ENCODE results near the gene DHX38. TPM values are rescaled to one million over a fixed set of nuclear protein-coding genes. Genes with fewer than 3 reads are reported as not detected.

DHX38 gene
- total RNA-seq, 3 donors from 2014 or later = 56.0 to 75.9 (median 62.7) TPM

DNA sequence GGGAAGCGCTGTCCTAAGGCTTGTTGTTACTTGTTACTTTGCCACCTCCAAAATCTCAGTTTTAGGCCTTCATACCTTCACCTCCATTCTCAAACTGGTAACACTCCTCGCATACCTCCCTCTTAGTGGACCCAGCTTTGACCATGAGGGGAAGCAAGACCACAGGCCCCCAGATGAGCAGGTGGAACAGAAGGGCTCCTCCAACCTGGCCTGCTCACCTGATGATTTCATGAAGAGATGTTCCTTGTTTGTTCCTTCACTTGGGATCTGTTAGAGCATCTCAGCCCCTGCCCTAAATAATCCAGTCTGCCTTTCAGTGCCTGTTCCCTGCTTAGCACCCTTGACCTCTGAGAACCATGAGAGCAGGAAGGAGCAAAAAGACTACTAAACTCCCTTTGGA is 28.7 kb downstream of the DHX38 start:
- intact Hi-C loops (cut with DNase I, micrococcal nuclease) = no loop called here
- no peak for DNase-seq

DNA sequence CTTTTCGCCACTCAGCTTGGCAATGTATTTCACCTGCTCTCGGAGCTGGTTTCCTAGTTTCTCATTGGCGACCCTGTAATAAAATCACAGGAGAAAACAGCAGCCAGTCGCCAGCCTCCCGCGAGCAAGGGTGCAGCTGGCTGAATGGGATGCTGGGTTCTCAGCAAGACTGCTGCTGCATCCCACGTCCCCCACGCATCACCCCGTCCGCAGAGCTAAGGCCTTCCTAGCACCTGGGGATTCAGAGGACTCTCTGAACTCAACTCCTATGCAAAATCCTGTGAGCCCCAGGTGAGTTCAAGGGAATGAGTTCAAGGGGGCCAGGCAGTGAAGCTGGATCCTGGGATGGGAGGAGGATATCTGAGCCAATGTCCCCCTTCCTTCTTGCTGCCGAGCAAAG is 29.3 kb downstream of the DHX38 start:
- intact Hi-C loops (cut with DNase I, micrococcal nuclease) = no loop called here
- H3K9me3 ChIP-seq = no peaks in the 10 kb centered on the region
- DNase-seq (no peak), ATAC-seq (no peak)
- TF ChIP-seq, protein P1, sequence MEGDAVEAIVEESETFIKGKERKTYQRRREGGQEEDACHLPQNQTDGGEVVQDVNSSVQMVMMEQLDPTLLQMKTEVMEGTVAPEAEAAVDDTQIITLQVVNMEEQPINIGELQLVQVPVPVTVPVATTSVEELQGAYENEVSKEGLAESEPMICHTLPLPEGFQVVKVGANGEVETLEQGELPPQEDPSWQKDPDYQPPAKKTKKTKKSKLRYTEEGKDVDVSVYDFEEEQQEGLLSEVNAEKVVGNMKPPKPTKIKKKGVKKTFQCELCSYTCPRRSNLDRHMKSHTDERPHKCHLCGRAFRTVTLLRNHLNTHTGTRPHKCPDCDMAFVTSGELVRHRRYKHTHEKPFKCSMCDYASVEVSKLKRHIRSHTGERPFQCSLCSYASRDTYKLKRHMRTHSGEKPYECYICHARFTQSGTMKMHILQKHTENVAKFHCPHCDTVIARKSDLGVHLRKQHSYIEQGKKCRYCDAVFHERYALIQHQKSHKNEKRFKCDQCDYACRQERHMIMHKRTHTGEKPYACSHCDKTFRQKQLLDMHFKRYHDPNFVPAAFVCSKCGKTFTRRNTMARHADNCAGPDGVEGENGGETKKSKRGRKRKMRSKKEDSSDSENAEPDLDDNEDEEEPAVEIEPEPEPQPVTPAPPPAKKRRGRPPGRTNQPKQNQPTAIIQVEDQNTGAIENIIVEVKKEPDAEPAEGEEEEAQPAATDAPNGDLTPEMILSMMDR (IDR thresholded peaks at IDR 0.05) = no peak
- H3K4me1 ChIP-seq (ENCODE audit: low read depth) = peaks cover 9% of the 10 kb centered on the region
- no peak overlapping the region for H3K4me3 ChIP-seq
- H3K36me3 ChIP-seq (ENCODE audit: low read depth) = no peaks in the 10 kb centered on the region

More for the DNA sequence above, 28.7 kb downstream of the DHX38 start:
- H3K4me3 ChIP-seq = no peak overlapping the region
- no peaks in the 10 kb centered on the region for H3K36me3 ChIP-seq (ENCODE audit: low read depth)
- TF ChIP-seq, protein P1 (IDR thresholded peaks at IDR 0.05) = no peak
- H3K4me1 ChIP-seq (ENCODE audit: low read depth) = peaks cover 9% of the 10 kb centered on the region
- H3K9me3 ChIP-seq = no peaks in the 10 kb centered on the region
- no peak for ATAC-seq

DNA sequence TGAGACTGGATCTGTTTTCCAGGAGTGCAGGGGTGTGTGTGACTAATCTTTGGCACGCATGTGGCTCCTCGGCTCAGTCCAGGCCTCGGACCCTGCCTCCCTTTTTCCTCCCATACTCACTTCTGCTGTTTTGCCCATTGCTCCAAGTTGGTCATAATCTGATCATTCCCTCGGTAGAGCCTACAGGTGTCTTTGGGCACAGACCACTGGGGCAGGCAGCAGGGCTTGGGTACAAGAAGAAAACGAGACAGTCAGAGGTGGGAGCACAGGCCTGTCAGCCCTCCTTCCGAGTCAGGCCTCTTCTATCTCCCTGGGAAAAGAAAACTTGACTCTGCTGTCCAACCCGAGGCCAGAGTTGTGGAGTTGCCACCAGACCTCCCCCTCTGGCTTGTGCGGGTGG is 29.8 kb downstream of the DHX38 start:
- Histone ChIP-seq H3K4me3 (no peak overlapping the region), H3K36me3 (ENCODE audit: low read depth) (no peaks in the 10 kb centered on the region), H3K4me1 (ENCODE audit: low read depth) (peaks cover 9% of the 10 kb centered on the region), H3K9me3 (no peaks in the 10 kb centered on the region)
- DNase-seq = no peak
- ATAC-seq = no peak
- intact Hi-C loops (cut with DNase I, micrococcal nuclease) = no loop called here
- TF ChIP-seq, protein P1 (IDR thresholded peaks at IDR 0.05) = no peak

DNA sequence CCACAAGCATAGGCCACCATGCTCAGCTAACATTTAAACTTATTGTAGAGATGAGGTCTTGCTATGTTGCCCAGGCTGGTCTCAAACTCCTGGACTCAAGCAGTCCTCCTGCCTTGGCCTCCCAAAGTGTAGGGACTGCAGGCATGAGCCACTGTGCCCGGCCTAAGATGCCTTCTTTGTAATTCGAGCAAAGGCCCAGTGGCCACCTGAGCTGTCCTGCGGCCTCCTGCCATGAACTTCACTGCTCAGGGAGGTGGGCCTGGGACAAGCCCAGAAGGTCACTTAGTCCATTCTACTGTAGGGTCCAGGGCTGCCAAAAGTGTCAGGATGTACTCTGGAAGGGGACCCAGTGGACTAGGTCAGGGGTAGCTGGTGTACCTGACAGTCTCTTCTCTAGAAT is 30.5 kb downstream of the DHX38 start:
- Histone ChIP-seq H3K9me3 (no peaks in the 10 kb centered on the region), H3K4me3 (no peak overlapping the region), H3K4me1 (ENCODE audit: low read depth) (peaks cover 9% of the 10 kb centered on the region), H3K36me3 (ENCODE audit: low read depth) (no peaks in the 10 kb centered on the region)
- TF ChIP-seq, protein P1 (IDR thresholded peaks at IDR 0.05) = no peak
- ATAC-seq (no peak), DNase-seq (no peak)
- intact Hi-C loops (cut with DNase I, micrococcal nuclease) = no loop called here

DNA sequence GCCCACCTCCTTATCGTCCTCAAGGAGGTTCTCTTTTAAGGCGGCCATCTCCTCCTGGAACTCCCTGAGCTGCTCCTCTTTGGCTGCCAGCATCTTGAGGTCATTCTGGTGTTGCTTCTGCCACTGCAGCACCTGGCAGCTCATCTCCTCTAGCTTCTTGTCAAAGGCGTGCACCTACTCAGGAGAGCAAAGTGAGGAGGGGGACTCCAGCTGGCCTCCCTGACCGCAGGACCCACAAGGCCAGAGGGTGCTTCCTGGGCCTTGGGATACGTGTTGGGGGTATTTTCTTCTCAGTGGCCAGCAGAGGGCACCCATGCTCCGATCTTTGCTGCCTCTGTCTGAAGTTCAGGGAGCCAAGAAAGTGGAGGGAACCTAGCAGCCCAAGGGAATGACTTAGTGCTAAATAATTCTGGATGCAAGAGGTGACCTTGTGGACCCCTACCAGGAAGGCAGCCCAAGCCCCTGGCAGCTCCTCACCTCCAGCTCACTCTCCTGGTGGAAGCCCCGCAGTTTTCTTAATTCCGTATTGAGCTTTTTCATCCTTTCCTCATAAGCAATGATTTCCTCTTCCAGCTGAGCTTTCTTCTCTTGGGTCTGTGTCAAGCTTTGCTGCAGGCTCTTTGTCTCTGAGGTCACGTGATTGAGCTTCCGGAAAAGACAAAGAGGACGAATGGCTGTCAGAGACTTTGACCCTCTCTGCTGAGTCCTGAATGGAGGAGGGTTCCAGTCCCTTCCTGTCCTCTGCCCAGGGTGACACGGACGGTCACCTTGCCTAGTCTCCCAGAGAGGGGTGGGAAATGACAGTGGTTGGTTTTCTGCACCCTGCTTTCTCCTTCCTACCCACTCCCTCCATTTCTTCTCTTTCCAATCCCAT is 31.4 kb downstream of the DHX38 start:
- ATAC-seq (peak; percentile 90), DNase-seq (peak; percentile 47 to 84 (median 69))
- H3K4me1 ChIP-seq (ENCODE audit: low read depth) = peaks cover 9% of the 10 kb centered on the region
- TF ChIP-seq, protein P1 (IDR thresholded peaks at IDR 0.05) = peak; percentile 57
- intact Hi-C loops (cut with DNase I, micrococcal nuclease) = loop anchor here in 1 of 2 donors (5.0 kb wide), 1 partner anchor 342 kb away; no protein-coding TSS in a partner anchor
- H3K36me3 ChIP-seq (ENCODE audit: low read depth) = no peaks in the 10 kb centered on the region
- no peaks in the 10 kb centered on the region for H3K9me3 ChIP-seq
- no peak overlapping the region for H3K4me3 ChIP-seq
